ENCODE measurements around the gene ZIC4. TPM values are rescaled to one million over a fixed set of nuclear protein-coding genes. Genes with fewer than 3 reads are reported as not detected.

The ZIC4 gene
- polyA plus RNA-seq, 4 donors: 0.03 TPM; not detected in 3

DNA sequence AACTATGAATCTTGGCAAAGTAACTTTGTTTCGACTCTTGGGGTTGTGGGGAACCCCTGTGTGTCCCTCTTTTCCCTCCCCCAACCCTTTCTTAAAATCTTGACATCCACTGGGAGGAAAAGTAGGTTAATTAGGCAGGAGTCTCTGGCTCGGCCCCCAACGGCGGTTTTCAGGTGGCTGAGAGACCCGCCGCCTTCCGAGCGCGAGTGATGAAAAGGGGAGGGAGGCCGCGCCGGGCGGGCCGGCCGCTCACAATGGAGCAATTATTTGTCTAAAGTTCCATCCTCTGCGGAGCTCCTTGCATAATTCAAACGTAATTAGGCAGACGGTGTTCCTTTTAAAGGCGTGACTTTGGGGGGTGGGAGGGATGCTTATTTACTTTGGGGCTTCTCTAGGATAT is 51.7 kb downstream of the ZIC4 start:
- no peak for DNase-seq
- 8 to 20% (median 13%) methylated on average over 19 of the region's 19 CpGs for WGBS, 3 donors
- Histone ChIP-seq H3K36me3 (ENCODE audit: control insufficient read depth in 3 of 3, insufficient read depth in 2 of 3, low read depth in 1 of 3, low read length in 3 of 3) (no peaks in the 10 kb centered on the region), H3K27me3 (ENCODE audit: control insufficient read depth in 3 of 3, insufficient read depth in 3 of 3, low read length in 3 of 3) (peaks cover 0 to 61% (median 44%) of the 10 kb centered on the region in 3 donors), H3K4me3 (ENCODE audit: low read depth in 1 of 3, low read length in 3 of 3) (no peak overlapping the region), H3K4me1 (ENCODE audit: control insufficient read depth in 3 of 3, insufficient read depth in 2 of 3, low read depth in 1 of 3, low read length in 2 of 3) (no peaks in the 10 kb centered on the region), H3K9me3 (ENCODE audit: control insufficient read depth in 2 of 2, insufficient read depth in 1 of 2, low read depth in 1 of 2, low read length in 1 of 2) (peaks cover 0 to 6% of the 10 kb centered on the region in 2 donors), H3K27ac (ENCODE audit: low read depth in 1 of 3, low read length in 2 of 3) (no peak overlapping the region)
- FAIRE-seq: no peak

DNA sequence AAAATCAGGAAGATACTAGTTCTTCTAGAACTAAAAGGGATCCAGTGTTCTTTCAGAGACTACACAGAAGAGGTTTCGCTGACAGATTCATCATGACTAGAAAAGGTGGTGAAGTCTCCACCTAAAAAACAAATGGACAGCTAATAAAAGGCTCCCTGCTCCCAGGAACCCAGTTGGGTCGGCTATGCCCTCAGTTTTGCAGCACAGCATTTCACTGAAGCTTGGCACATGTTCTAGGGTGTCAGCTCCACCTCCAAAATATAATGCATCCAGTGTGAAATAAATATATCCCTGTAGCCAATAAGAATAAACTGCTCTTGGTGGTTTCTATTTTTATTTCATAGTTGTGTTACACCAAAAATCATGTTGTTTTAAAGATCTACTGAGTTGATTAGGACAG is 55.0 kb downstream of the ZIC4 start:
- H3K9me3 ChIP-seq (ENCODE audit: control insufficient read depth in 2 of 2, insufficient read depth in 1 of 2, low read depth in 1 of 2, low read length in 1 of 2): peaks cover 0 to 2% of the 10 kb centered on the region in 2 donors
- H3K36me3 ChIP-seq (ENCODE audit: control insufficient read depth in 3 of 3, insufficient read depth in 2 of 3, low read depth in 1 of 3, low read length in 3 of 3): no peaks in the 10 kb centered on the region
- H3K27me3 ChIP-seq (ENCODE audit: control insufficient read depth in 3 of 3, insufficient read depth in 3 of 3, low read length in 3 of 3): peaks cover 0 to 30% (median 15%) of the 10 kb centered on the region in 3 donors
- no peak overlapping the region for H3K27ac ChIP-seq (ENCODE audit: low read depth in 1 of 3, low read length in 2 of 3)
- WGBS, 3 donors: 44 to 53% (median 52%) methylated on average over 2 of the region's 2 CpGs
- no peak for DNase-seq
- H3K4me1 ChIP-seq (ENCODE audit: control insufficient read depth in 3 of 3, insufficient read depth in 2 of 3, low read depth in 1 of 3, low read length in 2 of 3): no peaks in the 10 kb centered on the region
- no peak for FAIRE-seq
- H3K4me3 ChIP-seq (ENCODE audit: low read depth in 1 of 3, low read length in 3 of 3): no peak overlapping the region

DNA sequence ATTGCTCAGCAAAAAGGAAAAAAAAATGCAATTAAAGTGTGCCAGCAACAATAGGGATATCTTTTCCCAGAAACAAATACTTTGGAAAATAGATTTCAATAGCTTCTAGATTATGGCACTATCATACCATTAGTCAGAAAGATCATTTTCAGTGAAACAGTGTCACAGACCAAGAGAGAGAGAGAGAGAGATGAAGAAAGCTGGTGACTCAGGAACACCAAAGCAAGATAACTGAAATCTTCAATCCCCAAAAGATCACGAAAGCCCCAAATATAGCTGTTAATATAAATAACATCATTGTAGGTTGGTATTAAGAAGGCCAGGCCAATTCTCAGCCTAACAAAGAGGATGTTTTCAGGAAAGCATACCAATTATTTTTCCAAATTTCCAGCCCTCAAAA is 57.4 kb downstream of the ZIC4 start:
- FAIRE-seq: no peak
- Histone ChIP-seq H3K4me1 (ENCODE audit: control insufficient read depth in 3 of 3, insufficient read depth in 2 of 3, low read depth in 1 of 3, low read length in 2 of 3) (no peaks in the 10 kb centered on the region), H3K27ac (ENCODE audit: low read depth in 1 of 3, low read length in 2 of 3) (no peak overlapping the region), H3K4me3 (ENCODE audit: low read depth in 1 of 3, low read length in 3 of 3) (no peak overlapping the region), H3K36me3 (ENCODE audit: control insufficient read depth in 3 of 3, insufficient read depth in 2 of 3, low read depth in 1 of 3, low read length in 3 of 3) (no peaks in the 10 kb centered on the region), H3K9me3 (ENCODE audit: control insufficient read depth in 2 of 2, insufficient read depth in 1 of 2, low read depth in 1 of 2, low read length in 1 of 2) (no peaks in the 10 kb centered on the region), H3K27me3 (ENCODE audit: control insufficient read depth in 3 of 3, insufficient read depth in 3 of 3, low read length in 3 of 3) (peaks cover 0 to 11% (median 0%) of the 10 kb centered on the region in 3 donors)
- DNase-seq: no peak
- 69 to 91% (median 69%) methylated on average over 1 of the region's 1 CpG for WGBS, 3 donors

DNA sequence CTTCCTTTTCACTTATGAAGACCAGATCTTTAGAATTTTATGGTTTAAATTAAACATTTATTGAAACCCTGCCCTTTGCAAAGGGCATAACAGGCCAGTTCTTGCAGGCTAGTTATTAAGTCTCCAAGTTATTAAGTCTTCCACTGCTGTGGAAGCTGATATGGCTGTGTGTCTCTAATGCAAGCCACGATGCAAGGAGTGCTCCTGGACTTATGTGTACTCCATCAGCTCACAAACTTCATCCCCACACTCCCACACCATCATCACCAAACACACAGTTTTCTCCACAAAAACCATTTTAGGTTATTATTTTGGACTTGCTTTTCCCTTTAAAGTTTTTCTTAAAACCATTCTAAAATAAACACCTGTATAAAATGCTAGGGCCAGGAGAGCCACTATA is 62.4 kb downstream of the ZIC4 start:
- WGBS, 3 donors: 5 to 58% (median 25%) methylated on average over 1 of the region's 1 CpG
- FAIRE-seq: no peak
- H3K36me3 ChIP-seq (ENCODE audit: control insufficient read depth in 3 of 3, insufficient read depth in 2 of 3, low read depth in 1 of 3, low read length in 3 of 3): no peaks in the 10 kb centered on the region
- no peak overlapping the region for H3K4me3 ChIP-seq (ENCODE audit: low read depth in 1 of 3, low read length in 3 of 3)
- H3K27ac ChIP-seq (ENCODE audit: low read depth in 1 of 3, low read length in 2 of 3): no peak overlapping the region
- DNase-seq: no peak
- no peaks in the 10 kb centered on the region for H3K4me1 ChIP-seq (ENCODE audit: control insufficient read depth in 3 of 3, insufficient read depth in 2 of 3, low read depth in 1 of 3, low read length in 2 of 3)
- no peaks in the 10 kb centered on the region for H3K9me3 ChIP-seq (ENCODE audit: control insufficient read depth in 2 of 2, insufficient read depth in 1 of 2, low read depth in 1 of 2, low read length in 1 of 2)
- H3K27me3 ChIP-seq (ENCODE audit: control insufficient read depth in 3 of 3, insufficient read depth in 3 of 3, low read length in 3 of 3): no peaks in the 10 kb centered on the region

DNA sequence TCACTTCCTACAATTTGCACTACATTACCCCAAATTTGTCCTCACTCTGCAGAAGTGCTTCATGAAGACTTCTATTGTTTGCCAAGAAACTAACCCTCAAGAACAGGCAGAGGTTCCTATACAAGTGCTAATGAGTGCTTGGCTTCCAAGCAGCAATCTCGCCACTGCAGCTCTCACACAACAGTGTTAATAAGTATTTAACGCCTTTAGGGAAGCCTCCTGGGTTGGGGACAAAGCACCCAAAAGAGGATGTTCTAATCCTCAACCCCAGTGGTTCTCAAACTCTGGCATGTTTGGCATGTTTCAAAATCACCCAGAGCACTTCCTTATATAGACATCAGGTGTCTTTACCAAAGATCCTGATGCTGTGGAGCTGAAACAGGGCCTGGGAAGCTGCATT is 64.6 kb downstream of the ZIC4 start:
- no peak for FAIRE-seq
- 32 to 56% (median 39%) methylated on average over 2 of the region's 2 CpGs for WGBS, 3 donors
- Histone ChIP-seq H3K27me3 (ENCODE audit: control insufficient read depth in 3 of 3, insufficient read depth in 3 of 3, low read length in 3 of 3) (no peaks in the 10 kb centered on the region), H3K36me3 (ENCODE audit: control insufficient read depth in 3 of 3, insufficient read depth in 2 of 3, low read depth in 1 of 3, low read length in 3 of 3) (no peaks in the 10 kb centered on the region), H3K4me1 (ENCODE audit: control insufficient read depth in 3 of 3, insufficient read depth in 2 of 3, low read depth in 1 of 3, low read length in 2 of 3) (no peaks in the 10 kb centered on the region), H3K9me3 (ENCODE audit: control insufficient read depth in 2 of 2, insufficient read depth in 1 of 2, low read depth in 1 of 2, low read length in 1 of 2) (no peaks in the 10 kb centered on the region), H3K4me3 (ENCODE audit: low read depth in 1 of 3, low read length in 3 of 3) (no peak overlapping the region), H3K27ac (ENCODE audit: low read depth in 1 of 3, low read length in 2 of 3) (no peak overlapping the region)
- no peak for DNase-seq

DNA sequence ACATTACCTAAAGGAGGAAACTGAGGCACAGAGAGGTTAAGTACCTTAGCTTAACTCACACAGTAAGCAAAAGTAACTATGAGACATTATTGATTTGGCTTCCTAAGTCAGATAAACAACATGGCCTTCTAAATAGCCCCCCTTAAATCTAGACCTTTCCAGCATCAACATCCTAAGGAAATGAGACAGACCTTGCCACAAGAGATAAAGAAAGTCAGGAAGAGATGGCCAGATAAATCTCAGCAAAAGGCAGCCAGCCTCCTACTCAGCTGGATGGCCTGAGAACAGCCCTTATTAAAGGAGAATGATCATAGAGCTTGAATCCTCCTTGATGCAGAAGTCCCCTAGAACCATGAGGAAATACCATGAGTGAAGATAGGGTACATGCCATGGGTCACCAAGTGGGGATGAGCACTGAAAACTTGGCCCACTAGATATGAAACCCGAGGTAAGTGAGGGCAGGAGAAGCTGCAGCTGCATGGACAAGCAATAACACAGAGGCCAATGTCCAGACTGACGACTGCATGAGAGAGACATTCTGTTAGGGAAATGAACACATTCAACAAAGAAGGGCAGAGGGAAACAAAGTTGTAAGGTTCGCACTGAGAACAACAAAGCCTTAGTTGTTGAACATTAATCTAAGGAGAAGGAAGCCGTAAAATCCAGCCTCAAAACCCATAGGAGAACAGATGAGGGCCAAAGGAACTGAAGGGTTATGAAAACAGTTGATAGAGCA is 69.6 kb downstream of the ZIC4 start:
- no peaks in the 10 kb centered on the region for H3K4me1 ChIP-seq (ENCODE audit: control insufficient read depth in 3 of 3, insufficient read depth in 2 of 3, low read depth in 1 of 3, low read length in 2 of 3)
- H3K36me3 ChIP-seq (ENCODE audit: control insufficient read depth in 3 of 3, insufficient read depth in 2 of 3, low read depth in 1 of 3, low read length in 3 of 3): no peaks in the 10 kb centered on the region
- no peak overlapping the region for H3K27ac ChIP-seq (ENCODE audit: low read depth in 1 of 3, low read length in 2 of 3)
- DNase-seq (no peak), FAIRE-seq (no peak)
- no peak overlapping the region for H3K4me3 ChIP-seq (ENCODE audit: low read depth in 1 of 3, low read length in 3 of 3)
- no peaks in the 10 kb centered on the region for H3K27me3 ChIP-seq (ENCODE audit: control insufficient read depth in 3 of 3, insufficient read depth in 3 of 3, low read length in 3 of 3)
- 32 to 40% (median 35%) methylated on average over 4 of the region's 4 CpGs for WGBS, 3 donors
- H3K9me3 ChIP-seq (ENCODE audit: control insufficient read depth in 2 of 2, insufficient read depth in 1 of 2, low read depth in 1 of 2, low read length in 1 of 2): no peaks in the 10 kb centered on the region

Other genes with a start within 250 kb of the ZIC4 start
- gene ZIC1, start 2.8 kb upstream of the ZIC4 start, polyA plus RNA-seq: under 1 TPM in 1 of 4 donors, not detected in 3; 0.03 TPM

Data from small intestine (tissue), 7 donors.